Fibroblast of pulmonary artery (primary cell): ENCODE measurements around the gene SIK3.
"Not testable (repeated sequence)": the region's sequence is repeated elsewhere in the genome, so short reads cannot be mapped to it uniquely, and the experiment has no call there.

ENCODE experiments used
- DNase-seq: peaks from one replicate; pipeline ENCODE4 v3.0.0-alpha.2; 2010; ENCODE audit warnings: low read depth
- H3K4me3 ChIP-seq: replicated peaks from 2 replicates; pipeline ENCODE4 v1.5.1; 2011; ENCODE audit warnings: low read depth, mild to moderate bottlenecking, control low read depth, low read length, moderate library complexity
- TF ChIP-seq, protein P1 (sequence below): IDR thresholded peaks from 2 replicates; pipeline ENCODE4 v1.5.1; 2011; ENCODE audit warnings: mild to moderate bottlenecking, control low read depth, low read length, inconsistent platforms; ENCODE audit errors: missing control alignments

SIK3 gene

DNA sequence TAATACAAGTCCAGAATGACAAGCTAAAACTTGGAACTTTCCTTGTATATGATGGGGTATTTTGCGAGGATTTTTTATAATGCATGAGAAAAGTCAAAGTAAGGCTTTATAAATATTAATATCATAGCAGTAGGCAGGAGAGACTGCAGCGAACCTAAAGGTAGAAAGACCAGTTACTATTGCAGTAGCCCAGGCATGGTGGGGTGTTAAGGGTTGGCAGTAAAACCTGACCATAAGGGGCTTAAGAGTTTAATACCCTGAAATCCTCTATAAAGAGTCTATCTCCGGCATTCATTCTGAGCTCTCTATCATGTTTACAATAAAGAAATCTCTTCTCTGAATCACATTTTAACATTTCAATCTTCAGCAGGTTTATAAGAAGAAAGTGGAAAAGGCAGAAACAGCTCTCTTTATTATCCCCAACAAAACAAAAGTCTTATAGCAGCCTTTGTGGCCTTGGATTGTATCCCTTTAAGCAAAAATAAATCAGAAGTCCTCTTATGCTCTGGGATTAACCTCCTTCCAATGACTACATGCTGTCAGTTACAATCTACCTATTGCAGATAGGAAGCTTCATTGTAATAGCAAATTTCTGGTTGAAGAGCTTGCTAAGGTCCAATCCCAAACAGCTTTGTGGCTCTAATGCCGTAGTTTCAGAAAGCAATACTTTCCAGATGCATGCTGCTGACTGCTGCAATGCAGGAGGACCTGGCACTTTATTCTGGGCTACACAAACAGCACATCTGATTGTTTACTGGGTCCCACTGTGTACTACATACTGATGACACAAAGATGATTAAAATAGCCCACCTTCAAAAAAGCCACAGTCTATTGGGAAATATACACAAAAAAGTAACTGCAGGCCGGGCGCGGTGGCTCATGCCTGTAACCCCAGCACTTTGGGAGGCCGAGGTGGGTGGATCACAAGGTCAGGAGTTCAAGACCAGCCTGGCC is 45.8 kb downstream of the SIK3 start:
- DNase-seq = no peak
- TF ChIP-seq, protein P1, sequence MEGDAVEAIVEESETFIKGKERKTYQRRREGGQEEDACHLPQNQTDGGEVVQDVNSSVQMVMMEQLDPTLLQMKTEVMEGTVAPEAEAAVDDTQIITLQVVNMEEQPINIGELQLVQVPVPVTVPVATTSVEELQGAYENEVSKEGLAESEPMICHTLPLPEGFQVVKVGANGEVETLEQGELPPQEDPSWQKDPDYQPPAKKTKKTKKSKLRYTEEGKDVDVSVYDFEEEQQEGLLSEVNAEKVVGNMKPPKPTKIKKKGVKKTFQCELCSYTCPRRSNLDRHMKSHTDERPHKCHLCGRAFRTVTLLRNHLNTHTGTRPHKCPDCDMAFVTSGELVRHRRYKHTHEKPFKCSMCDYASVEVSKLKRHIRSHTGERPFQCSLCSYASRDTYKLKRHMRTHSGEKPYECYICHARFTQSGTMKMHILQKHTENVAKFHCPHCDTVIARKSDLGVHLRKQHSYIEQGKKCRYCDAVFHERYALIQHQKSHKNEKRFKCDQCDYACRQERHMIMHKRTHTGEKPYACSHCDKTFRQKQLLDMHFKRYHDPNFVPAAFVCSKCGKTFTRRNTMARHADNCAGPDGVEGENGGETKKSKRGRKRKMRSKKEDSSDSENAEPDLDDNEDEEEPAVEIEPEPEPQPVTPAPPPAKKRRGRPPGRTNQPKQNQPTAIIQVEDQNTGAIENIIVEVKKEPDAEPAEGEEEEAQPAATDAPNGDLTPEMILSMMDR = no peak
- no peak overlapping the region for H3K4me3 ChIP-seq

DNA sequence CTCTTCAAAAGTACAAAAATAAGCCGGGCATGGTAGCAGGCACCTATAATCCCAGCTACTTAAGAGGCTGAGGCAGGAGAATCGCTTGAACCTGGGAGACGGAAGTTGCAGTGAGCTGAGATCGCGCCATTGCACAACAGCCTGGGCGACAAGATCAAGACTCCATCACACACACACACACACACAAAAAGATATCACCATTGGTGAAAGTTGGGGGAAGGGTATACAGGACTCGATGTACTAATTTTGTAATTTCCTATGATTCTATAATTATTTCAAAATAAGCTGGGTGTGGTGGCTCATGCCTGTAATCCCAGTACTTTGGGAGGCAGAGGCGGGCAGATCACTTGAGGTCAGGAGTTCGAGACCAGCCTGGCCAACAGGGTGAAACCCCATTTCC is 48.1 kb downstream of the SIK3 start:
- not testable (repeated sequence) for H3K4me3 ChIP-seq

DNA sequence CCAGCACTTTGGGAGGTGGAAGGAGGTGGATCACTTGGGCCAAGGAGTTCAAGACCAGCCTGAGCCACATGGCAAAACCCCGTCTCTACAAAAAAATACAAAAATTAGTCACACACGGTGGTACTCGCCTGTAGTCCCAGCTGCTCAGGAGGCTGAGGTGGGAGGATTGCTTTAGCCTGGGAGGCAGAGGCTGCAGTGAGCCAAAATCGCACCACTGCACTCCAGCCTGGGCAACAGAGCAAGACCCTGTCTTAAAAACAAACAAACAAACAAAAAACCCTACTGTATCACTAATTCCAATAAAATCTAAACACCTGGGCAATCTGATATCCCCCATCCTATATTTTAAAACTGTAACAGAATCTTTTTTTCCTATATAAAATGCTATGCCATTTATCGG is 51.6 kb downstream of the SIK3 start:
- DNase-seq, H3K4me3 ChIP-seq: not testable (repeated sequence)

More for the DNA sequence above, 48.1 kb downstream of the SIK3 start:
- not testable (repeated sequence) for DNase-seq

DNA sequence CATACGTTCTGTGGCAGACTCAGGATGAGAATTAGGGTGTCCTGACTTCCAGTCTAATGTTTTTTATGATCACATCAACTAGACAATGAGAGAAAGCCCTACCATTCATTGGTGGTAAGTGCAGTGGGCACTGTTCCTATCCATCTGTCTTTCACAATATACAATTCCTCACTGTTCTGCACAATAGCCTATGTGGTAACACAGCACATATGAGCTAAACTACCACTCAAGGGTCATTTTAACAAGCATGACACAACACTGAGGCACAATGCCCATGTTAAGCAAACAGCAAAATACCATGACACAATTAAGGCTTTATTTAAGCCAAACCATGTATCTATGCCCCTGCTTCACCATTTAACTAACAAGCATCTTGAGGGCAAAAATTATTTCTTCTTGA is 52.3 kb downstream of the SIK3 start:
- H3K4me3 ChIP-seq = no peak overlapping the region
- peak; percentile 92 for DNase-seq
- TF ChIP-seq, protein P1 = no peak

DNA sequence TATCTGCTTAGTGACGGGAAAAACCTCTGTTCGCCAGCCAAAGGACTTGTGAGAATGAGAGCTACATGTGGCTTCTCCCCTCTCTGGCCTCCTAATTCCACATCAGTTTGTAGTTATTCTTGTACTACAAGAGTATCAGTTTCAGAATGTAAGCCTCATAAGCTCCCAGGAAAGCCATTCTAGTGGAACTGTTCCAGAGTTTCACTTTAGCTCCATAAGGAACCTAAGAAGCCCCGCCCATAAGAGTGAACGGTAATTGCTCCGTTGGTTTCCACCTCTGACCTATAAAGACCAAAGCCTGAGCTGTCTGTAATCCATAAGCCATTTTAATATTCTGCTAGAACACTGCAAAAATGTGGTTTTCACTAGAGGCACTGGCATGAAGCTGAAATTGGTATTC is 53.0 kb downstream of the SIK3 start:
- TF ChIP-seq, protein P1 = no peak
- no peak for DNase-seq
- H3K4me3 ChIP-seq = no peak overlapping the region

DNA sequence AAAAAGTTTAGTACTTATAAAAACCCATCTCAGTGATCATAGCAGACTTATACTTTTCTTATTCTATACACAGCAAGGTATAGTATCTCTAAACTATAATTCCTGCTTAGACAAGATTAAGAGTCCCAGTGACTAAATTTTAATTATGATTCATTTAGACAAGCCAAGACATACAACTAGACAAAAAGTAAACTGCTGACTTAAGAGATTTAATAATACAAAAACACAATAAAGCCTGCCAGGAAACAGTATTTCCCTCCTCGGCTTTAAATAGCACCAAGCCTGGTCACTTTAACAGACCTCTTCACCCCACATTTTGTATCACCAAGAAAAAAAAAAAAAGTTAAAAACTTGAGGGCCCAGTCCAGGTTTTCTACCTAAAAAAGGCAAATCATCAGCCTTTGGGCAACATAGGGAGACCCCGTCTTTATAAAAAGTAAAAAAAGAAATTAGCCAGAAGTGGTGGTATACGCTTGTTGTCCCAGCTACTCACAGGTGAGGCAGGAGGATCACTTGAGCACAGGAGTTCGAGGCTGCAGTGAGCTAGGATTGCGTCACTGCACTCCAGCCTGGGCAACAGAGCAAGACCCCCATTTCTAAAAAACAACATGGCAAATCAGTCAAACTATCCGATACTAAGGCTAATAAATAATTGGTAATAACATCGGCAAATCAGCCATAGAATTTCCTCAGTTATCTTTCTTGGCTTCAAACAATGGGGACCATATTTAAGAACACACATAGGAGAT is 53.8 kb downstream of the SIK3 start:
- no peak overlapping the region for H3K4me3 ChIP-seq
- no peak for DNase-seq
- TF ChIP-seq, protein P1 = no peak

DNA sequence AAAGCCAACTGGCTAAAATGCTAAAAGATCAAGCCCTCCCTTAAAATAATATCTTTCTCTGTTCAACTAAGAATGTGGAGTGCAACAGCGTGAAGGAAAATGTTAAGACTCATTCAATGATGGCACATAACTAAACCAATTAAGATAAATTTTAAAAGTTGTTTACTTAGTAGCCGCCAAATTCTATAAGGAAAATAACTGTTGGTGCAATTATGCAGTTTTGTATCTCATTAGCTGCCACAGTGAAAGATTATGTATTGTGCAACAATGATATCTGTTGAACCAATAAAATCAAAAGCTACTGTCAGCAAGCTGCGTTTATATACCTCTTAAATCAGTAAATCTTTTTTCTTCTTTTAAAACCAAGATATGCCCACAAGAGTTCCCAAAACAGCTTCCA is 55.5 kb downstream of the SIK3 start:
- H3K4me3 ChIP-seq = no peak overlapping the region
- TF ChIP-seq, protein P1 = no peak
- no peak for DNase-seq

DNA sequence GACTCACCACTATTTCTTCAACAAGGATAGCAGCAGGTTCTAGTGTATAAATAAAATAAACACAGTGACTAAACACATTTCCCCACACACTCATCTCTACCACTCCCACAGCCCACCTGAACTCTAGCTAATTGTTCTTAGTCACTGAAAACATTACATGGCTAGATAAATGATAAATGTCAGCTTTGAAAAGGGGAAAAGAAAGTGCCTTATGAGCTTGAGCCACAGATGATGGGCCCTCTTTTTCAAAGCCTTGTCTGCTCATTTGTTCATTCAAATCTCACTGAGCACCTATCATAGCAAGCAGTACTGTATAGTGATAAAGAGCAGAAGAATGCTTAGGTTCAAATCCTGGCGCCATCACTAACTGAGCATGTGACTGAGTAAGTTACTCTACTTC is 58.3 kb downstream of the SIK3 start:
- TF ChIP-seq, protein P1 = no peak
- no peak for DNase-seq

More for the DNA sequence above, 58.3 kb downstream of the SIK3 start:
- no peak overlapping the region for H3K4me3 ChIP-seq
